GM18502 (cell line): ENCODE data around the gene STXBP5.

Experiments used
- ATAC-seq: cut with Tn5 transposase; IDR thresholded peaks from one replicate; pipeline ENCODE4 v1.9.1; 2021; ENCODE audit warnings: mild to moderate bottlenecking; ENCODE audit not compliant: unreplicated experiment, poor library complexity

STXBP5 gene

GRCh38 chr6:147177286-147177685, 26.9 kb upstream of the STXBP5 start:
- ATAC-seq, result no peak

- no peak for ATAC-seq
Observed at GRCh38 chr6:147178355-147178754, 25.9 kb upstream of the STXBP5 start.

GRCh38 chr6:147179809-147180208, 24.4 kb upstream of the STXBP5 start:
- ATAC-seq, result no peak

- ATAC-seq, result no peak
Observed at GRCh38 chr6:147180926-147181325, 23.3 kb upstream of the STXBP5 start.

GRCh38 chr6:147184379-147184778, 19.8 kb upstream of the STXBP5 start:
- ATAC-seq, result no peak

- ATAC-seq, result no peak
Observed at GRCh38 chr6:147185216-147185615, 19.0 kb upstream of the STXBP5 start.

- ATAC-seq, result no peak
Observed at GRCh38 chr6:147190556-147190955, 13.7 kb upstream of the STXBP5 start.

GRCh38 chr6:147192278-147192911, 11.8 kb upstream of the STXBP5 start:
- ATAC-seq, result no peak

- no peak for ATAC-seq
Observed at GRCh38 chr6:147194652-147195411, 9.4 kb upstream of the STXBP5 start.

- ATAC-seq, result no peak
Observed at GRCh38 chr6:147195510-147195909, 8.7 kb upstream of the STXBP5 start.

GRCh38 chr6:147195987-147196386, 8.2 kb upstream of the STXBP5 start:
- ATAC-seq, result no peak

GRCh38 chr6:147200711-147201110, 3.5 kb upstream of the STXBP5 start:
- ATAC-seq, result no peak

GRCh38 chr6:147201885-147202515, 2.2 kb upstream of the STXBP5 start:
- ATAC-seq, result no peak

- ATAC-seq, result peak; percentile 83
Observed at GRCh38 chr6:147202516-147203310, 1.5 kb upstream of the STXBP5 start.

- peak; percentile 62 for ATAC-seq
Observed at GRCh38 chr6:147203311-147204059, 732 bp upstream of the STXBP5 start.

GRCh38 chr6:147204843-147205311, 660 bp downstream of the STXBP5 start:
- ATAC-seq, result no peak

- no peak for ATAC-seq
Observed at GRCh38 chr6:147205690-147206600, 1.7 kb downstream of the STXBP5 start.

- ATAC-seq, result no peak
Observed at GRCh38 chr6:147207351-147207750, 3.1 kb downstream of the STXBP5 start.
